ENCODE data around the gene CCDC85A.
A peak's percentile ranks its signal among the peaks of the same experiment; 100 is the strongest.

CCDC85A gene

DNA sequence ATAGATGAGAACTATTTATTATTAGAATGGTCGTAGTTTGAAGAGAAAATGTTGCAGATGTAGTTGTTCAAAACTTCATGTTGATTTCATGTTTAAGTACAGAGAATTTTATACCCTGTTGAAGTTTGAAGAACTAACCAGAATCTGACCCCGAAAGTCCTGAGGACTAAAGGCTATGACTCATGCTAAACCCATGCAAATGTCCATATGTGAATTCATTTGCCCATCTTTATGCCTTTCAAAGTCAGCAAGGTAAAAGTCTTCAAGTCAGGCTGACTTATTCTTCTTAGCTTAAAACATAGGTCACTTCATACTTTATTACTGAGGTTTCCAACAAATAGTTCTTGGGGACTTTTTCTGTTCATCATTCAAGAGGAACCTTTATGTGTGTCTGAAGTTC, 185.5 kb downstream of the CCDC85A start:
- no peak for DNase-seq (ENCODE audit: low spot score)

- no peak for DNase-seq (ENCODE audit: low spot score)
Observed at GRCh38 chr2:56372071-56372656, 188.4 kb downstream of the CCDC85A start.

GRCh38 chr2:56375251-56375650, 191.5 kb downstream of the CCDC85A start:
- DNase-seq (ENCODE audit: low spot score), result no peak

DNA sequence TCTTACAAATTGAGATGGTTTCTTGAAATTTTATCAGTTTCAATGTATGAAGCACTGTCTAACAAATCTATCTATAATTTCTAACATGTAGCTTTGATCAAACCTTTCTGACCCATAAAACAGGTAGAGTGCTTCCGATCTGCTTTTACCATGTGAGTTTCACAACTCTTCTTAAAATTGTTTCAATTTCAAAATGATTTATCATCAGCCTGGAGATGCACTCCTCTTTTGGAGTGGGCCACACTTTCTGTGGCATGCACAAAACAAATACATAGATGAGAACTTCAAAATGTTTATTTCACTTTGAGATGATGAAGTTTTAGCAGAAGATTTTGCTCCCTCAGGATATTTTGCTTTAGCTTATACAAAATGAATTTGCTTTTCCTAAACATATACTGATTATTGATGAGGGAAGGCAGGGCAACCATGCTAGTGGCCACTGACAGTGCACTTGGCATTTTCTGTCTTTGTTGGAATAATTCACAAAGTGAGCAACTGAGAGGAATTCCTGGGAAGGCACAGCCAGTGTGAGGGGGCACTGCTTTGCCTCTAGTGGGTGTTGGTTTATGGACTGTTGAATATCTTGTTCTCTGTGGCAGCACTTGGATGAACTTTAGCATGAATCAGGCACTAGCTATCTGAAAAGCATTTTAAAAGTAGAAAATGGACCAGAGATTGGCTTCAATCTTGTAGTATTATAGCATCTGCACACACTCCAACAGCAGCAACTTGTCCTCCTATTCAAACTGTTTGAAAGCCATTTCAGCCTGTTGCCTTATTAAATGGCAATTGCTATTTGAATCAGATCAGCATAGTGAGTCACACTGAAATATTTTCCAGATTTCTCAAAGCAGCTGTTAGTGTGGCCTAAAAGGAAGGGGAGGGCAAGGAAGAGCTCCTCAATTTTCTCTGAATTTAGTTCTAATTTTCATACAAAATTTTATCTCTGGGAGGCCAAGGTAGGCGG, 193.2 kb downstream of the CCDC85A start:
- DNase-seq (ENCODE audit: low spot score), result peak; percentile 17

GRCh38 chr2:56379066-56379465, 195.3 kb downstream of the CCDC85A start:
- DNase-seq (ENCODE audit: low spot score), result no peak

GRCh38 chr2:56380861-56381260, 197.1 kb downstream of the CCDC85A start:
- DNase-seq (ENCODE audit: low spot score), result no peak

- DNase-seq (ENCODE audit: low spot score), result no peak
Observed at GRCh38 chr2:56382466-56382865, 198.7 kb downstream of the CCDC85A start.

GRCh38 chr2:56386657-56387056, 202.9 kb downstream of the CCDC85A start:
- no peak for DNase-seq (ENCODE audit: low spot score)

DNA sequence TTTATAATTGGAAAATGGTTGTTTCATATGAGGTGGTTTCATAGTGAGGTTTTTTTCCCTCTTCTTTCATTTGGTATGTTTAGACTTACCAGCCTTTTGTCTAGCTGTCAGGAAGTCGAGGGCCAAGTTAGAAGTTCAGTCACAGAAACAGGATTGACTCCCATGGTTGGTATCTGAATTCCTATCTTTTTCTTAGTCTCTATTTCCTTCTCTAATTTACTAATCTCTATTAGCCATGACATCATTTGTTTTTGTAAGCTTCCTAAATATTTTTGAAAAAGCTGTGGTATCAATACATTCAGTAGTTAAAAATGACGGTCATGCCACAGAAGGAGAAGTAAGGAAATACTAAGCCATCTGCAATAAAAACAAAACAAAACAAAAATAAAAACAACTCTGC, 206.9 kb downstream of the CCDC85A start:
- DNase-seq (ENCODE audit: low spot score), result no peak

DNA sequence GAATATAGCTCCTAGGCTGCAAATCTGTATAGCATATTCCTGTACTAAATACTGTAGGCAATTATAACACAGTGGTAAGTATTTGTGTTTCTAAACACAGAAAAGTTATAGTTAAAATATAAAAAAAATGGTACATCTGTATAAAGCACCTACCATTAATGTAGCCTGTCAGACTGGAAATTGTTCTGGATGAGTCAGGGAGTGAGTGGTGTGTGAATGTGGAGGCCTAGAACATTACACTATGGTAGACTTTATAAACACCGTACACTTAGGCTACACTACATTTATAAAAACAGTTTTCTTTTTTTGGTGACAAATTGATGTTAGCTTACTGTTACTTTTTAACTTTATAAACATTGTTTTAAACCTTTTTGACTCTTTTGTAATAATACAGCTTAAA, 226.3 kb downstream of the CCDC85A start:
- DNase-seq (ENCODE audit: low spot score), result no peak

- DNase-seq (ENCODE audit: low spot score), result no peak
Observed at GRCh38 chr2:56416500-56417176, 232.8 kb downstream of the CCDC85A start.
